Esophagus muscularis mucosa (tissue), 4 donors: ENCODE data around the gene ARID5A.

ENCODE experiments used
- EP300 ChIP-seq: sonication (generic); formaldehyde crosslinking; IDR thresholded peaks from one replicate; pipeline ENCODE4 v1.6.1; 2017; ENCODE audit warnings: antibody characterized with exemption
- POLR2A ChIP-seq: fragments of 450-650 bp; IDR thresholded peaks from one replicate; pipeline ENCODE4 v1.6.1; 2017; ENCODE audit warnings: antibody characterized with exemption, moderate library complexity, mild to moderate bottlenecking, low read depth
- POLR2AphosphoS5 ChIP-seq, 2 donors: sonication (generic); formaldehyde crosslinking; IDR thresholded peaks; one replicate each; pipeline ENCODE4 v1.6.1; 2017; ENCODE audit warnings: antibody characterized with exemption in 2 of 2
- TF ChIP-seq, protein P1 (sequence below), 3 experiments: fragments of 200-600 bp in 2 of 3; fragments of 450-650 bp in 1 of 3; sonication (generic) in 2 of 3; IDR thresholded peaks; one replicate each; pipeline ENCODE4 v1.5.1; 2017 to 2019; ENCODE audit warnings: antibody characterized with exemption in 3 of 3, mild to moderate bottlenecking in 2 of 3, moderate library complexity in 1 of 3

GRCh38 chr2:96523659-96524481 is 12.7 kb upstream of the ARID5A start:
- TF ChIP-seq POLR2A (no peak), EP300 (no peak), POLR2AphosphoS5 (IDR thresholded peaks at IDR 0.05) (no peak)
- TF ChIP-seq, protein P1, sequence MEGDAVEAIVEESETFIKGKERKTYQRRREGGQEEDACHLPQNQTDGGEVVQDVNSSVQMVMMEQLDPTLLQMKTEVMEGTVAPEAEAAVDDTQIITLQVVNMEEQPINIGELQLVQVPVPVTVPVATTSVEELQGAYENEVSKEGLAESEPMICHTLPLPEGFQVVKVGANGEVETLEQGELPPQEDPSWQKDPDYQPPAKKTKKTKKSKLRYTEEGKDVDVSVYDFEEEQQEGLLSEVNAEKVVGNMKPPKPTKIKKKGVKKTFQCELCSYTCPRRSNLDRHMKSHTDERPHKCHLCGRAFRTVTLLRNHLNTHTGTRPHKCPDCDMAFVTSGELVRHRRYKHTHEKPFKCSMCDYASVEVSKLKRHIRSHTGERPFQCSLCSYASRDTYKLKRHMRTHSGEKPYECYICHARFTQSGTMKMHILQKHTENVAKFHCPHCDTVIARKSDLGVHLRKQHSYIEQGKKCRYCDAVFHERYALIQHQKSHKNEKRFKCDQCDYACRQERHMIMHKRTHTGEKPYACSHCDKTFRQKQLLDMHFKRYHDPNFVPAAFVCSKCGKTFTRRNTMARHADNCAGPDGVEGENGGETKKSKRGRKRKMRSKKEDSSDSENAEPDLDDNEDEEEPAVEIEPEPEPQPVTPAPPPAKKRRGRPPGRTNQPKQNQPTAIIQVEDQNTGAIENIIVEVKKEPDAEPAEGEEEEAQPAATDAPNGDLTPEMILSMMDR (IDR thresholded peaks at IDR 0.05): no peak
